Ovary (tissue), 3 donors: Measurements from ENCODE around the gene UGT1A3.

Source experiments
- CTCF ChIP-seq, 3 donors: fragments of 450-650 bp in 2 of 3; fragments of 200-600 bp in 1 of 3; IDR thresholded peaks; one replicate each; pipeline versions ENCODE4 v1.5.1 to v1.8.0; 2016 to 2022; ENCODE audit warnings: antibody characterized with exemption in 3 of 3, mild to moderate bottlenecking in 1 of 3
- EP300 ChIP-seq: sonication (generic); formaldehyde crosslinking; IDR thresholded peaks from one replicate; pipeline ENCODE4 v1.6.1; 2017; ENCODE audit warnings: antibody characterized with exemption
- donor health status: DM: no; HTN: no; CAD: no.

GRCh38 chr2:233718552-233718951, 10.3 kb upstream of the UGT1A3 start, which contains the start of gene UGT1A4:
- TF ChIP-seq CTCF (IDR thresholded peaks at IDR 0.05) (no peak), EP300 (no peak)
